Stomach (tissue), 4 donors: ENCODE data around the gene TOP2A.
A peak's percentile ranks its signal among the peaks of the same experiment; 100 is the strongest.

Experiments used
- CTCF ChIP-seq, 7 experiments: fragments of 450-650 bp in 4 of 7; fragments of 200-600 bp in 3 of 7; sonication (generic) in 3 of 7; IDR thresholded peaks; one replicate each; pipeline ENCODE4 v1.5.1; 2016 to 2019; ENCODE audit warnings: antibody characterized with exemption in 7 of 7, control low read depth in 2 of 7, mild to moderate bottlenecking in 1 of 7
- EP300 ChIP-seq: sonication (generic); formaldehyde crosslinking; IDR thresholded peaks from one replicate; pipeline ENCODE4 v1.6.1; 2017; ENCODE audit warnings: antibody characterized with exemption
- POLR2A ChIP-seq, 4 donors: fragments of 450-650 bp; IDR thresholded peaks; one replicate each; pipeline ENCODE4 v1.6.1; 2016; ENCODE audit warnings: antibody characterized with exemption in 4 of 4, control low read depth in 2 of 4, mild to moderate bottlenecking in 1 of 4, moderate library complexity in 1 of 4
- POLR2AphosphoS5 ChIP-seq, 3 donors: sonication (generic); formaldehyde crosslinking; IDR thresholded peaks; one replicate each; pipeline ENCODE4 v1.6.1; 2016; ENCODE audit warnings: antibody characterized with exemption in 3 of 3

- TF ChIP-seq CTCF (IDR thresholded peaks at IDR 0.05) (no peak), POLR2A (IDR thresholded peaks at IDR 0.05) (no peak), EP300 (no peak), POLR2AphosphoS5 (IDR thresholded peaks at IDR 0.05) (peak in 2 of 3 donors; percentile 20 to 27)
These were observed 40.5 kb upstream of the TOP2A start for GRCh38 chr17:40457964-40458791.
